Calu3 (cell line): Measurements from ENCODE around the gene ACP4. TPM values are rescaled to one million over a fixed set of nuclear protein-coding genes. Genes with fewer than 3 reads are reported as not detected.

ENCODE experiments used
- BruUV-seq: library from RNA; stranded (reverse); fragments of 400-500 nt; replicated peaks from 2 replicates; lab custom pipeline; 2021; lab: Mats Ljungman, UMichigan
- CTCF ChIA-PET: fragments of 300-600 bp; sonication (Branson Sonifier 250); formaldehyde crosslinking; loops from one replicate; lab custom pipeline; 2022; ENCODE audit warnings: antibody characterized with exemption; lab: Charles Lee
- DNase-seq: peaks from one replicate; pipeline ENCODE4 v3.0.0; 2022
- H3K27ac Mint-ChIP-seq: one replicate; pipeline ENCODE4 v1.8.0; 2022; ENCODE audit warnings: mixed read lengths; ENCODE audit not compliant: unreplicated experiment
- H3K27me3 Mint-ChIP-seq: one replicate; pipeline ENCODE4 v1.8.0; 2022; ENCODE audit warnings: mixed read lengths; ENCODE audit not compliant: unreplicated experiment
- H3K36me3 Mint-ChIP-seq: one replicate; pipeline ENCODE4 v1.8.0; 2022; ENCODE audit warnings: mild to moderate bottlenecking, moderate library complexity, mixed read lengths; ENCODE audit not compliant: insufficient read depth, unreplicated experiment
- H3K4me1 Mint-ChIP-seq: one replicate; pipeline ENCODE4 v1.8.0; 2022; ENCODE audit warnings: mild to moderate bottlenecking, low read depth, mixed read lengths; ENCODE audit not compliant: unreplicated experiment
- H3K4me3 Mint-ChIP-seq: one replicate; pipeline ENCODE4 v1.8.0; 2022; ENCODE audit warnings: mild to moderate bottlenecking, low read depth, moderate library complexity, mixed read lengths; ENCODE audit not compliant: unreplicated experiment
- H3K9me3 Mint-ChIP-seq: one replicate; pipeline ENCODE4 v1.8.0; 2022; ENCODE audit warnings: low read depth, mixed read lengths; ENCODE audit not compliant: unreplicated experiment
- intact Hi-C: fragments of 100-400 bp; cut with micrococcal nuclease; formaldehyde crosslinking; loops from one replicate; pipeline ENCODE4 v1.10.0; 2022; ENCODE audit not compliant: unreplicated experiment
- total RNA-seq: library from RNA; stranded (reverse); gene quantifications from 2 replicates; pipeline ENCODE4 v1.2.3, GENCODE V29; 2022
- TF ChIP-seq, protein P1 (sequence below): fragments of 200-600 bp; IDR thresholded peaks from one replicate; pipeline ENCODE4 v1.8.0; 2022; ENCODE audit warnings: antibody characterized with exemption; ENCODE audit not compliant: unreplicated experiment

ACP4 gene
- total RNA-seq, 1 experiment from 2014 or later, result not detected

DNA sequence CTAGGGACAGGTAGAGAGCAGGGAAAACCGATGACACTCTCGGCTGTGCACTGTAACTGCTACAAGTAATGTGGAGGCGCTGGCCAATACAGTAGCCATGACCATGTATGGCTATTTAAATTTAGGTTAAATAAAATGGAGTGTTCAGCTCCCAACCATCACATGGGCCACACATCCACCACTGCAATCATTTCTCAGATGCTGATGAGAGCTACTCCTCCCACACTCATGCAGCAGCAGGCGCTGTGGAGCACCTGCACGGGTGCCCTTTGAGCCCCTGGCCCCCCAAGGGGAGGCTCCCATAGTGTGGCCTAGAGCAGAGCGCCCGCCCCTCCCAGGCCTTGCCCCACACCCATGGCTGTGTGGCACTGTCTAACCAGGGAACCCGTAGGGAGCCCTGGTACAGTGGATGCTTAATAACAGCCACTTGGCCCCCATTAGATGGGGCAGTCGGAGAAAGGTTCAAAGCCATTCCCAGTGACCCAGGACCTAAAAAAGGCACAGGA lies 6.0 kb downstream of the ACP4 start:
- no peak overlapping the region for H3K27ac Mint-ChIP-seq

DNA sequence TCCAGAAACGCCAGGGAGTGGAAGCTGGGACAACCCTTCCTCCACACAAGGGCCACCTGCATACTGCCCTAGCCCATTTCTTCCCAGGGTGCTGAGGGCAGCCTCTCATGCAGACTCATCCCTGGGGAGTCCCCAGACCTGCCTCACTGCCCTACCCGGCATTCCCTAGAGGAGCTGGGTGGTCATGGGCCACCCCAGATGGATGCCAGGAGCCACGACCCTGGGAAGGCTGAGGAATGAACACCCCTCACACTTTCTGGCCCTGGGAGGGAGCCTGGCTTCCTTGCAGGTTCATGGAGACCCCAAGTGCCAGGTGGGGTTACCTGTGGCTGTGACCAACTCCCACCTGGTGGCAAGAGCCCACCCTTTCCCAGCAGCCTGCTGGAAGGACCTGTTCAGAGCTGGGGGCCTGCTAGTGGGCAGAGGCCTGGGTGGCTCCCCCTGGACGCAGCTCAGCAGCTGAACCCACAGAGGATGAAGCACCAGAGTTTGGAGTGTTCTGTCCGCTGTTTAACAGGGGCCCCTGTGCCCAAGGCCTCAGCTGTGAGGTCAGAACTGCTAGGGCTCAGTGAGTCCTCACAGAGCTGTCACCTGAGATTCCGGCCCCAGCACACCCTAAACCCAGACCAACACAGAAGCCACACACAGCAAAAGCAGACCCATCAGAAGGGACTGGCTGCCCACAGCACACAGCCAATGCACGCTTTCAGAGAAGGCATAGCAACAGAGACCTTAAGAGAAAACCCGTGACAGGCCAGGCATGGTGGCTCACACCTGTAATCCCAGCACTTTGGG lies 6.6 kb downstream of the ACP4 start:
- no peak overlapping the region for H3K4me3 Mint-ChIP-seq
- intact Hi-C loops, result no loop called here
- H3K9me3 Mint-ChIP-seq, result no peaks in the 10 kb centered on the region
- no peak for DNase-seq
- TF ChIP-seq, protein P1, sequence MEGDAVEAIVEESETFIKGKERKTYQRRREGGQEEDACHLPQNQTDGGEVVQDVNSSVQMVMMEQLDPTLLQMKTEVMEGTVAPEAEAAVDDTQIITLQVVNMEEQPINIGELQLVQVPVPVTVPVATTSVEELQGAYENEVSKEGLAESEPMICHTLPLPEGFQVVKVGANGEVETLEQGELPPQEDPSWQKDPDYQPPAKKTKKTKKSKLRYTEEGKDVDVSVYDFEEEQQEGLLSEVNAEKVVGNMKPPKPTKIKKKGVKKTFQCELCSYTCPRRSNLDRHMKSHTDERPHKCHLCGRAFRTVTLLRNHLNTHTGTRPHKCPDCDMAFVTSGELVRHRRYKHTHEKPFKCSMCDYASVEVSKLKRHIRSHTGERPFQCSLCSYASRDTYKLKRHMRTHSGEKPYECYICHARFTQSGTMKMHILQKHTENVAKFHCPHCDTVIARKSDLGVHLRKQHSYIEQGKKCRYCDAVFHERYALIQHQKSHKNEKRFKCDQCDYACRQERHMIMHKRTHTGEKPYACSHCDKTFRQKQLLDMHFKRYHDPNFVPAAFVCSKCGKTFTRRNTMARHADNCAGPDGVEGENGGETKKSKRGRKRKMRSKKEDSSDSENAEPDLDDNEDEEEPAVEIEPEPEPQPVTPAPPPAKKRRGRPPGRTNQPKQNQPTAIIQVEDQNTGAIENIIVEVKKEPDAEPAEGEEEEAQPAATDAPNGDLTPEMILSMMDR, result no peak
- H3K4me1 Mint-ChIP-seq, result peaks cover 16% of the 10 kb centered on the region
- peaks cover 82% of the 10 kb centered on the region for H3K36me3 Mint-ChIP-seq
- peaks cover under 1% of the 10 kb centered on the region for H3K27me3 Mint-ChIP-seq
- CTCF ChIA-PET, result no interaction called here
- no TSS peak for BruUV-seq
- no peak overlapping the region for H3K27ac Mint-ChIP-seq

More for the DNA sequence above, 6.0 kb downstream of the ACP4 start:
- H3K9me3 Mint-ChIP-seq, result peaks cover 1% of the 10 kb centered on the region
- intact Hi-C loops, result no loop called here
- H3K27me3 Mint-ChIP-seq, result peaks cover 7% of the 10 kb centered on the region
- CTCF ChIA-PET, result interaction anchor here (0.6 to 1.9 kb wide), 3 partner anchors 12 to 347 kb away, joined by 3 to 6 read pairs (median 3); no protein-coding TSS in a partner anchor
- no TSS peak for BruUV-seq
- TF ChIP-seq, protein P1, result no peak
- no peak overlapping the region for H3K4me3 Mint-ChIP-seq
- DNase-seq, result no peak
- H3K4me1 Mint-ChIP-seq, result peaks cover 14% of the 10 kb centered on the region
- H3K36me3 Mint-ChIP-seq, result peaks cover 79% of the 10 kb centered on the region

DNA sequence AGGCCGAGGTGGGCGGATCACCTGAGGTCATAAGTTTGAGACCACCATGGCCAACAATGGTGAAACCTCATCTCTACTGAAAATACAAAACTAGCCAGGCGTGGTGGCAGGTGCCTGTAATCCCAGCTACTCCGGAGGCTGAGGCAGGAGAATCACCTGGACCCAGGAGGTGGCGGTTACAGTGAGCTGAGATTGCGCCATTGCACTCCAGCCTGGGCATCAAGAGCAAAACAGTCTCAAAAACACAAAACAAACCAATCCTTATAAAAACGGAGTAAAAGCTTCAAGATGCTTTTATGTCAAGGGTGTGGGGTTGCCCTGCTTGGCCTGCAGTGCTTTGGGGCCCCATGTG lies 7.2 kb downstream of the ACP4 start:
- no peak overlapping the region for H3K27ac Mint-ChIP-seq
- peaks cover 88% of the 10 kb centered on the region for H3K36me3 Mint-ChIP-seq
- TF ChIP-seq, protein P1, result no peak

DNA sequence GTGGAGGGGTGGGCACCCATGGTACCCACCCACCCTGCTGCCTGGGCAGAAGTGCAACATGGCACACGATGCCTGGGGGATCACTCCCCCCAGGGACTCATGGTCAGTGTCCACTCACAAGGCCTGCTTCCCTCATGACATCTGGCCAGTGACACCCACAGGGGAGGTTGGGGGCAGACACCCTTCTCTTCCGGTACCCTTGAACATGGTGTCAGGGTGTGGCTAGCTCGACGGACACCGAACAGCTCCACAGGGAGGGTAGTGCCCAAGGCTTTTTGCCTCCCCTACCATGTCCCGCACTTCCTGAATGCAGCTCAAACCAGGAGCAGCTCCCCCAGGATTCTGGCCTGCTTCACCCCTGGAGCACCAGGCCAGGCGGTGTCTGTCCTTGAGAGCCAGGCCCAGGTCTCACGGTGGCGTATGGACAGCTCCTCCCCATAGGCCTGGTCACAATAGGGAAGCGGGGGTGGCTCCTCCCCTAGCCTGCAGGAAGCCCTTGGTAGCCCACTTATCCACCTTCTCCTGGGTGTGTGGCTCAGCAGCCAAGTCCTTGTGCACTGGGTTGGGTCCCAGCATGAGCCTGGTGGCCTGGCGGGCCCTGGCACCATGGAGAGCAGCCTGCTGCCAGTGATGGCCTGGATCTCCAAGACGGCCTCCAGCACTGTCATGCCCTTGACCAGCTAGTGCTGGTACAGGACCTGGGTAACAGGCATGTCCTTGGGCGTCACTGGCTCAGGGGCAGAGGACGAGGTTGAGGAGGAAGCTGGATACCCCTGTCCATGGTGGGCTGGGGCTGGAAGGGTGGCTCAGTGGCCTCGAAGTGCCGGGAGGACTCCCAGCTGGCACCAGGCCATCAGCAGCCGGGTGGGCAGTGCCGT lies 7.8 kb downstream of the ACP4 start:
- no TSS peak for BruUV-seq
- intact Hi-C loops, result no loop called here
- H3K4me3 Mint-ChIP-seq, result no peak overlapping the region
- peaks cover 89% of the 10 kb centered on the region for H3K36me3 Mint-ChIP-seq
- no peak overlapping the region for H3K27ac Mint-ChIP-seq
- H3K9me3 Mint-ChIP-seq, result no peaks in the 10 kb centered on the region
- no peak for DNase-seq
- H3K4me1 Mint-ChIP-seq, result peaks cover 27% of the 10 kb centered on the region
- TF ChIP-seq, protein P1, result no peak
- CTCF ChIA-PET, result interaction anchor here (0.6 kb wide), 1 partner anchor 73 kb away, joined by 3 read pairs; no protein-coding TSS in a partner anchor
- no peaks in the 10 kb centered on the region for H3K27me3 Mint-ChIP-seq

More for the DNA sequence above, 7.2 kb downstream of the ACP4 start:
- intact Hi-C loops, result no loop called here
- DNase-seq, result no peak
- CTCF ChIA-PET, result interaction anchor here (0.6 kb wide), 1 partner anchor 72 kb away, joined by 3 read pairs; no protein-coding TSS in a partner anchor
- no peaks in the 10 kb centered on the region for H3K9me3 Mint-ChIP-seq
- H3K4me1 Mint-ChIP-seq, result peaks cover 21% of the 10 kb centered on the region
- no peak overlapping the region for H3K4me3 Mint-ChIP-seq
- BruUV-seq, result no TSS peak
- H3K27me3 Mint-ChIP-seq, result no peaks in the 10 kb centered on the region
